Kidney (tissue), 2 donors: ENCODE results near the gene PHF3. TPM values are rescaled to one million over a fixed set of nuclear protein-coding genes. Genes with fewer than 3 reads are reported as not detected.

Experiments
- polyA plus RNA-seq: library from polyadenylated mRNA; stranded (reverse); fragments of 350-450 nt; fragmentation: Illumina TruSeq; extraction: RNeasy Lipid Tissue Mini Kit (QIAGEN cat#74804); gene quantifications from one replicate; pipeline ENCODE4 v1.2.3, GENCODE V29; 2014; ENCODE audit warnings: low read depth, low replicate concordance; ENCODE audit not compliant: insufficient read depth
- total RNA-seq: library from RNA; stranded (reverse); fragmentation: NEBNext Ultra II Directional; extraction: Animal tissue kit (Norgen Biotek cat#: 25700); gene quantifications from one replicate; pipeline ENCODE4 v1.2.1, GENCODE V29; 2021
- donor health status: DM: yes; HTN: yes; CAD: no.

PHF3 gene
- total and polyA plus RNA-seq, 2 donors from 2014 or later, result 9.5 to 58.3 TPM

Other genes starting within 250 kb of the PHF3 start
- gene PTP4A1, start 63.3 kb upstream of the PHF3 start, total RNA-seq, result 43.7 TPM
- 16.5 TPM for gene PTP4A1, start 63.3 kb upstream of the PHF3 start, polyA plus RNA-seq